ENCODE results near the gene NR1H4.

- TF ChIP-seq, protein P1, sequence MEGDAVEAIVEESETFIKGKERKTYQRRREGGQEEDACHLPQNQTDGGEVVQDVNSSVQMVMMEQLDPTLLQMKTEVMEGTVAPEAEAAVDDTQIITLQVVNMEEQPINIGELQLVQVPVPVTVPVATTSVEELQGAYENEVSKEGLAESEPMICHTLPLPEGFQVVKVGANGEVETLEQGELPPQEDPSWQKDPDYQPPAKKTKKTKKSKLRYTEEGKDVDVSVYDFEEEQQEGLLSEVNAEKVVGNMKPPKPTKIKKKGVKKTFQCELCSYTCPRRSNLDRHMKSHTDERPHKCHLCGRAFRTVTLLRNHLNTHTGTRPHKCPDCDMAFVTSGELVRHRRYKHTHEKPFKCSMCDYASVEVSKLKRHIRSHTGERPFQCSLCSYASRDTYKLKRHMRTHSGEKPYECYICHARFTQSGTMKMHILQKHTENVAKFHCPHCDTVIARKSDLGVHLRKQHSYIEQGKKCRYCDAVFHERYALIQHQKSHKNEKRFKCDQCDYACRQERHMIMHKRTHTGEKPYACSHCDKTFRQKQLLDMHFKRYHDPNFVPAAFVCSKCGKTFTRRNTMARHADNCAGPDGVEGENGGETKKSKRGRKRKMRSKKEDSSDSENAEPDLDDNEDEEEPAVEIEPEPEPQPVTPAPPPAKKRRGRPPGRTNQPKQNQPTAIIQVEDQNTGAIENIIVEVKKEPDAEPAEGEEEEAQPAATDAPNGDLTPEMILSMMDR (IDR thresholded peaks at IDR 0.05 in 8 of 11, conservative IDR thresholded peaks at IDR 0.05 in 3 of 11), result no peak
- no peak for TF ChIP-seq POLR2A (IDR thresholded peaks at IDR 0.05)
Measured at GRCh38 chr12:100504804-100505203, 31.1 kb downstream of the NR1H4 start.

Data from spleen (tissue), 7 donors.